ENCODE measurements around the gene SUPT7L. TPM values are rescaled to one million over a fixed set of nuclear protein-coding genes. Genes with fewer than 3 reads are reported as not detected.
A peak's percentile ranks its signal among the peaks of the same experiment; 100 is the strongest.

Gene SUPT7L
- total RNA-seq, 1 donor from 2014 or later, result 16.7 TPM

GRCh38 chr2:27664622-27665363, 1.4 kb upstream of the SUPT7L start:
- peak overlapping the region; percentile 96 to 99 (median 98) for H3K4me3 ChIP-seq (ENCODE audit: low read length in 3 of 3)
- peak overlapping the region; percentile 93 to 97 (median 95) for H3K9ac ChIP-seq (ENCODE audit: low read depth in 1 of 3, low read length in 3 of 3)
- no peak overlapping the region for H3K27ac ChIP-seq (ENCODE audit: low read depth, low read length)
- H3K36me3 ChIP-seq (ENCODE audit: control insufficient read depth in 3 of 3, insufficient read depth in 3 of 3, low read length in 3 of 3), result peaks cover 13 to 47% (median 41%) of the 10 kb centered on the region in 3 donors
- H3K27me3 ChIP-seq (ENCODE audit: control insufficient read depth in 3 of 3, insufficient read depth in 3 of 3, low read length in 3 of 3), result no peaks in the 10 kb centered on the region
- peaks cover 18 to 26% (median 19%) of the 10 kb centered on the region in 3 donors for H3K4me1 ChIP-seq (ENCODE audit: control insufficient read depth in 3 of 3, insufficient read depth in 3 of 3, low read length in 3 of 3)
- no peaks in the 10 kb centered on the region for H3K9me3 ChIP-seq (ENCODE audit: control insufficient read depth in 3 of 3, low read length in 3 of 3)

- peaks cover 18 to 26% (median 19%) of the 10 kb centered on the region in 3 donors for H3K4me1 ChIP-seq (ENCODE audit: control insufficient read depth in 3 of 3, insufficient read depth in 3 of 3, low read length in 3 of 3)
- peak overlapping the region; percentile 96 for H3K27ac ChIP-seq (ENCODE audit: low read depth, low read length)
- H3K27me3 ChIP-seq (ENCODE audit: control insufficient read depth in 3 of 3, insufficient read depth in 3 of 3, low read length in 3 of 3), result no peaks in the 10 kb centered on the region
- H3K36me3 ChIP-seq (ENCODE audit: control insufficient read depth in 3 of 3, insufficient read depth in 3 of 3, low read length in 3 of 3), result peaks cover 12 to 49% (median 40%) of the 10 kb centered on the region in 3 donors
- H3K9ac ChIP-seq (ENCODE audit: low read depth in 1 of 3, low read length in 3 of 3), result peak overlapping the region; percentile 93 to 97 (median 95)
- H3K9me3 ChIP-seq (ENCODE audit: control insufficient read depth in 3 of 3, low read length in 3 of 3), result no peaks in the 10 kb centered on the region
- H3K4me3 ChIP-seq (ENCODE audit: low read length in 3 of 3), result peak overlapping the region; percentile 96 to 99 (median 98)
Observed at GRCh38 chr2:27664154-27664574, 750 bp upstream of the SUPT7L start.

GRCh38 chr2:27661371-27661770, 2.0 kb downstream of the SUPT7L start:
- no peak overlapping the region for H3K27ac ChIP-seq (ENCODE audit: low read depth, low read length)
- peaks cover 14 to 53% (median 48%) of the 10 kb centered on the region in 3 donors for H3K36me3 ChIP-seq (ENCODE audit: control insufficient read depth in 3 of 3, insufficient read depth in 3 of 3, low read length in 3 of 3)
- H3K4me3 ChIP-seq (ENCODE audit: low read length in 3 of 3), result no peak overlapping the region
- H3K9ac ChIP-seq (ENCODE audit: low read depth in 1 of 3, low read length in 3 of 3), result no peak overlapping the region
- no peaks in the 10 kb centered on the region for H3K27me3 ChIP-seq (ENCODE audit: control insufficient read depth in 3 of 3, insufficient read depth in 3 of 3, low read length in 3 of 3)
- no peaks in the 10 kb centered on the region for H3K9me3 ChIP-seq (ENCODE audit: control insufficient read depth in 3 of 3, low read length in 3 of 3)
- peaks cover 18 to 26% (median 19%) of the 10 kb centered on the region in 3 donors for H3K4me1 ChIP-seq (ENCODE audit: control insufficient read depth in 3 of 3, insufficient read depth in 3 of 3, low read length in 3 of 3)

- no peaks in the 10 kb centered on the region for H3K4me1 ChIP-seq (ENCODE audit: control insufficient read depth in 3 of 3, insufficient read depth in 3 of 3, low read length in 3 of 3)
- no peaks in the 10 kb centered on the region for H3K27me3 ChIP-seq (ENCODE audit: control insufficient read depth in 3 of 3, insufficient read depth in 3 of 3, low read length in 3 of 3)
- H3K4me3 ChIP-seq (ENCODE audit: low read length in 3 of 3), result no peak overlapping the region
- H3K27ac ChIP-seq (ENCODE audit: low read depth, low read length), result no peak overlapping the region
- H3K9ac ChIP-seq (ENCODE audit: low read depth in 1 of 3, low read length in 3 of 3), result no peak overlapping the region
- H3K9me3 ChIP-seq (ENCODE audit: control insufficient read depth in 3 of 3, low read length in 3 of 3), result no peaks in the 10 kb centered on the region
- peaks cover 47 to 83% (median 75%) of the 10 kb centered on the region in 3 donors for H3K36me3 ChIP-seq (ENCODE audit: control insufficient read depth in 3 of 3, insufficient read depth in 3 of 3, low read length in 3 of 3)
Observed at GRCh38 chr2:27655155-27655951, 8.1 kb downstream of the SUPT7L start.

- Histone ChIP-seq H3K27me3 (ENCODE audit: control insufficient read depth in 3 of 3, insufficient read depth in 3 of 3, low read length in 3 of 3) (no peaks in the 10 kb centered on the region), H3K27ac (ENCODE audit: low read depth, low read length) (no peak overlapping the region), H3K9me3 (ENCODE audit: control insufficient read depth in 3 of 3, low read length in 3 of 3) (no peaks in the 10 kb centered on the region), H3K36me3 (ENCODE audit: control insufficient read depth in 3 of 3, insufficient read depth in 3 of 3, low read length in 3 of 3) (peaks cover 52 to 87% (median 73%) of the 10 kb centered on the region in 3 donors), H3K4me1 (ENCODE audit: control insufficient read depth in 3 of 3, insufficient read depth in 3 of 3, low read length in 3 of 3) (no peaks in the 10 kb centered on the region), H3K4me3 (ENCODE audit: low read length in 3 of 3) (no peak overlapping the region), H3K9ac (ENCODE audit: low read depth in 1 of 3, low read length in 3 of 3) (no peak overlapping the region)
Observed at GRCh38 chr2:27653397-27653796, 10.0 kb downstream of the SUPT7L start.

- no peak overlapping the region for H3K4me3 ChIP-seq (ENCODE audit: low read length in 3 of 3)
- no peaks in the 10 kb centered on the region for H3K9me3 ChIP-seq (ENCODE audit: control insufficient read depth in 3 of 3, low read length in 3 of 3)
- H3K36me3 ChIP-seq (ENCODE audit: control insufficient read depth in 3 of 3, insufficient read depth in 3 of 3, low read length in 3 of 3), result peaks cover 57 to 88% (median 77%) of the 10 kb centered on the region in 3 donors
- H3K27me3 ChIP-seq (ENCODE audit: control insufficient read depth in 3 of 3, insufficient read depth in 3 of 3, low read length in 3 of 3), result no peaks in the 10 kb centered on the region
- no peak overlapping the region for H3K9ac ChIP-seq (ENCODE audit: low read depth in 1 of 3, low read length in 3 of 3)
- no peaks in the 10 kb centered on the region for H3K4me1 ChIP-seq (ENCODE audit: control insufficient read depth in 3 of 3, insufficient read depth in 3 of 3, low read length in 3 of 3)
- H3K27ac ChIP-seq (ENCODE audit: low read depth, low read length), result no peak overlapping the region
Observed at GRCh38 chr2:27652790-27653189, 10.6 kb downstream of the SUPT7L start.

- H3K9me3 ChIP-seq (ENCODE audit: control insufficient read depth in 3 of 3, low read length in 3 of 3), result no peaks in the 10 kb centered on the region
- H3K27me3 ChIP-seq (ENCODE audit: control insufficient read depth in 3 of 3, insufficient read depth in 3 of 3, low read length in 3 of 3), result no peaks in the 10 kb centered on the region
- H3K27ac ChIP-seq (ENCODE audit: low read depth, low read length), result no peak overlapping the region
- H3K4me1 ChIP-seq (ENCODE audit: control insufficient read depth in 3 of 3, insufficient read depth in 3 of 3, low read length in 3 of 3), result no peaks in the 10 kb centered on the region
- H3K4me3 ChIP-seq (ENCODE audit: low read length in 3 of 3), result no peak overlapping the region
- H3K9ac ChIP-seq (ENCODE audit: low read depth in 1 of 3, low read length in 3 of 3), result no peak overlapping the region
- peaks cover 57 to 88% (median 77%) of the 10 kb centered on the region in 3 donors for H3K36me3 ChIP-seq (ENCODE audit: control insufficient read depth in 3 of 3, insufficient read depth in 3 of 3, low read length in 3 of 3)
Observed at GRCh38 chr2:27652341-27652740, 11.1 kb downstream of the SUPT7L start.

- Histone ChIP-seq H3K36me3 (ENCODE audit: control insufficient read depth in 3 of 3, insufficient read depth in 3 of 3, low read length in 3 of 3) (peaks cover 52 to 84% (median 70%) of the 10 kb centered on the region in 3 donors), H3K27me3 (ENCODE audit: control insufficient read depth in 3 of 3, insufficient read depth in 3 of 3, low read length in 3 of 3) (no peaks in the 10 kb centered on the region), H3K27ac (ENCODE audit: low read depth, low read length) (no peak overlapping the region), H3K4me1 (ENCODE audit: control insufficient read depth in 3 of 3, insufficient read depth in 3 of 3, low read length in 3 of 3) (no peaks in the 10 kb centered on the region), H3K9ac (ENCODE audit: low read depth in 1 of 3, low read length in 3 of 3) (no peak overlapping the region), H3K4me3 (ENCODE audit: low read length in 3 of 3) (no peak overlapping the region), H3K9me3 (ENCODE audit: control insufficient read depth in 3 of 3, low read length in 3 of 3) (no peaks in the 10 kb centered on the region)
Observed at GRCh38 chr2:27651056-27651455, 12.4 kb downstream of the SUPT7L start.

GRCh38 chr2:27647737-27648136, 15.7 kb downstream of the SUPT7L start:
- Histone ChIP-seq H3K27ac (ENCODE audit: low read depth, low read length) (no peak overlapping the region), H3K4me1 (ENCODE audit: control insufficient read depth in 3 of 3, insufficient read depth in 3 of 3, low read length in 3 of 3) (no peaks in the 10 kb centered on the region), H3K4me3 (ENCODE audit: low read length in 3 of 3) (no peak overlapping the region), H3K36me3 (ENCODE audit: control insufficient read depth in 3 of 3, insufficient read depth in 3 of 3, low read length in 3 of 3) (peaks cover 35 to 60% (median 54%) of the 10 kb centered on the region in 3 donors), H3K9me3 (ENCODE audit: control insufficient read depth in 3 of 3, low read length in 3 of 3) (no peaks in the 10 kb centered on the region), H3K9ac (ENCODE audit: low read depth in 1 of 3, low read length in 3 of 3) (no peak overlapping the region), H3K27me3 (ENCODE audit: control insufficient read depth in 3 of 3, insufficient read depth in 3 of 3, low read length in 3 of 3) (no peaks in the 10 kb centered on the region)

- H3K4me3 ChIP-seq (ENCODE audit: low read length in 3 of 3), result no peak overlapping the region
- H3K4me1 ChIP-seq (ENCODE audit: control insufficient read depth in 3 of 3, insufficient read depth in 3 of 3, low read length in 3 of 3), result no peaks in the 10 kb centered on the region
- peaks cover 34 to 57% (median 50%) of the 10 kb centered on the region in 3 donors for H3K36me3 ChIP-seq (ENCODE audit: control insufficient read depth in 3 of 3, insufficient read depth in 3 of 3, low read length in 3 of 3)
Observed at GRCh38 chr2:27647289-27647688, 16.1 kb downstream of the SUPT7L start.

More at GRCh38 chr2:27647289-27647688, 16.1 kb downstream of the SUPT7L start:
- H3K27ac ChIP-seq (ENCODE audit: low read depth, low read length), result no peak overlapping the region
- no peaks in the 10 kb centered on the region for H3K27me3 ChIP-seq (ENCODE audit: control insufficient read depth in 3 of 3, insufficient read depth in 3 of 3, low read length in 3 of 3)
- no peaks in the 10 kb centered on the region for H3K9me3 ChIP-seq (ENCODE audit: control insufficient read depth in 3 of 3, low read length in 3 of 3)
- H3K9ac ChIP-seq (ENCODE audit: low read depth in 1 of 3, low read length in 3 of 3), result no peak overlapping the region

Measured in skeletal muscle tissue (tissue), 4 donors.